ENCODE results near the gene TTC9B.

- no peak for TF ChIP-seq POLR2A (IDR thresholded peaks at IDR 0.05)
- TF ChIP-seq, protein P1, sequence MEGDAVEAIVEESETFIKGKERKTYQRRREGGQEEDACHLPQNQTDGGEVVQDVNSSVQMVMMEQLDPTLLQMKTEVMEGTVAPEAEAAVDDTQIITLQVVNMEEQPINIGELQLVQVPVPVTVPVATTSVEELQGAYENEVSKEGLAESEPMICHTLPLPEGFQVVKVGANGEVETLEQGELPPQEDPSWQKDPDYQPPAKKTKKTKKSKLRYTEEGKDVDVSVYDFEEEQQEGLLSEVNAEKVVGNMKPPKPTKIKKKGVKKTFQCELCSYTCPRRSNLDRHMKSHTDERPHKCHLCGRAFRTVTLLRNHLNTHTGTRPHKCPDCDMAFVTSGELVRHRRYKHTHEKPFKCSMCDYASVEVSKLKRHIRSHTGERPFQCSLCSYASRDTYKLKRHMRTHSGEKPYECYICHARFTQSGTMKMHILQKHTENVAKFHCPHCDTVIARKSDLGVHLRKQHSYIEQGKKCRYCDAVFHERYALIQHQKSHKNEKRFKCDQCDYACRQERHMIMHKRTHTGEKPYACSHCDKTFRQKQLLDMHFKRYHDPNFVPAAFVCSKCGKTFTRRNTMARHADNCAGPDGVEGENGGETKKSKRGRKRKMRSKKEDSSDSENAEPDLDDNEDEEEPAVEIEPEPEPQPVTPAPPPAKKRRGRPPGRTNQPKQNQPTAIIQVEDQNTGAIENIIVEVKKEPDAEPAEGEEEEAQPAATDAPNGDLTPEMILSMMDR (IDR thresholded peaks at IDR 0.05): no peak
Measured at GRCh38 chr19:40239415-40240226, 21.4 kb upstream of the TTC9B start.
